ENCODE measurements around the gene LRRC10.

DNA sequence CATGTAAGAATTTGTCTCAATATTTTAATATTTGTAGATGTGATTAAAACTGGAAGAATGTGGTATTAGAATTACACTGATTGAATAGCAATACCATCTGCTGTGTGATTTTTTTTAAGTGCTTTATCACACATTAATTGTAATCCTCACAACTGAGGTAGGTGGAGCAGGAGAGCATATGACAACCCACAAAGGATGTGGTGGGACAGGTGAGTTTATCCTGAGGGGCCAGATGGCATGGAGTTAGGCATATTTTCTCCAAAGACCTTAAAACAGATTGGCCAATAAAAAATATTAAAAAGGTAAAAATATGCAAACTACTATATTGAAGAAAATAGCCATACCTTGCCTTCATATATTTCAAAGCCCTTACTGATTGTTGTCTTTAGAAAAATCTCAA is 7.8 kb downstream of the LRRC10 start:
- TF ChIP-seq EZH2 (IDR thresholded peaks at IDR 0.05) (no peak), POLR2AphosphoS5 (IDR thresholded peaks at IDR 0.05; ENCODE audit: borderline replicate concordance, low read depth, low read length) (no peak), FOXP2 (optimal IDR thresholded peaks at IDR 0.05; ENCODE audit: control extremely low read depth, extremely low read length, insufficient read depth) (no peak)
